ENCODE results near the gene KCTD21.

KCTD21 gene

GRCh38 chr11:78138291-78138690, 50.1 kb downstream of the KCTD21 start:
- DNase-seq = peak; percentile 7

GRCh38 chr11:78132475-78132874, 56.0 kb downstream of the KCTD21 start:
- DNase-seq = peak; percentile 39

GRCh38 chr11:78131956-78132355, 56.5 kb downstream of the KCTD21 start:
- DNase-seq = no peak

GRCh38 chr11:78127403-78127802, 61.0 kb downstream of the KCTD21 start:
- no peak for DNase-seq
